BLaER1 treated with 17β-estradiol and CSF1 and Interleukin-3, amounts not matched to agents 10 nM and 100 nM (cell line): Measurements from ENCODE around the gene KCNJ1.

Experiments used
- H3K27ac ChIP-seq, 11 experiments: shearing (Covaris generic); formaldehyde crosslinking; 2 replicates each; pipeline ENCODE4 v1.8.1; 2022
- H3K27me3 ChIP-seq, 11 experiments: shearing (Covaris generic); formaldehyde crosslinking; 2 replicates each; pipeline ENCODE4 v1.8.1; 2022
- H3K36me3 ChIP-seq, 11 experiments: shearing (Covaris generic); formaldehyde crosslinking; 2 replicates each; pipeline ENCODE4 v1.8.1; 2022
- H3K4me1 ChIP-seq, 10 experiments: shearing (Covaris generic); formaldehyde crosslinking; 2 replicates each; pipeline ENCODE4 v1.8.1; 2022
- H3K4me2 ChIP-seq, 11 experiments: shearing (Covaris generic); formaldehyde crosslinking; 2 replicates each; pipeline ENCODE4 v1.8.1; 2022
- H3K4me3 ChIP-seq, 10 experiments: shearing (Covaris generic); formaldehyde crosslinking; 2 replicates each; pipeline ENCODE4 v1.8.1; 2022
- H3K9ac ChIP-seq, 11 experiments: shearing (Covaris generic); formaldehyde crosslinking; 2 replicates each; pipeline ENCODE4 v1.8.1; 2022
- H3K9me3 ChIP-seq, 11 experiments: shearing (Covaris generic); formaldehyde crosslinking; replicated peaks in 1 of 11; 2 replicates each; pipeline ENCODE4 v1.8.1; 2022
- H4K20me1 ChIP-seq, 11 experiments: shearing (Covaris generic); formaldehyde crosslinking; 2 replicates each; pipeline ENCODE4 v1.8.1; 2022
- Cebpa-rat ChIP-seq, 11 experiments: shearing (Covaris generic); IDR thresholded peaks; 2 replicates each; pipeline ENCODE4 v1.8.1; 2022

The KCNJ1 gene

GRCh38 chr11:128853559-128853958, 13.5 kb downstream of the KCNJ1 start:
- Histone ChIP-seq H3K27ac (no peak overlapping the region), H3K9ac (no peak overlapping the region), H3K4me2 (no peak overlapping the region), H3K4me1 (no peaks in the 10 kb centered on the region), H4K20me1 (no peaks in the 10 kb centered on the region; a peak in 1 of 22 replicates), H3K27me3 (no peaks in the 10 kb centered on the region), H3K4me3 (no peak overlapping the region), H3K36me3 (no peaks in the 10 kb centered on the region), H3K9me3 (no peaks in the 10 kb centered on the region)
- no peak for TF ChIP-seq Cebpa-rat (IDR thresholded peaks at IDR 0.05)

GRCh38 chr11:128852327-128853023, 14.6 kb downstream of the KCNJ1 start:
- TF ChIP-seq Cebpa-rat (IDR thresholded peaks at IDR 0.05), result no peak
- Histone ChIP-seq H4K20me1 (no peaks in the 10 kb centered on the region; a peak in 1 of 22 replicates), H3K36me3 (no peaks in the 10 kb centered on the region), H3K4me1 (no peaks in the 10 kb centered on the region), H3K9me3 (no peaks in the 10 kb centered on the region), H3K27me3 (no peaks in the 10 kb centered on the region), H3K9ac (no peak overlapping the region), H3K4me2 (no peak overlapping the region), H3K4me3 (no peak overlapping the region), H3K27ac (no peak overlapping the region)

- H3K27ac ChIP-seq, result no peak overlapping the region
Measured at GRCh38 chr11:128848815-128849455, 18.2 kb downstream of the KCNJ1 start.

GRCh38 chr11:128846985-128847384, 20.1 kb downstream of the KCNJ1 start:
- Histone ChIP-seq H3K27ac (no peak overlapping the region), H3K36me3 (no peaks in the 10 kb centered on the region), H3K27me3 (no peaks in the 10 kb centered on the region), H4K20me1 (no peaks in the 10 kb centered on the region; a peak in 1 of 22 replicates), H3K4me3 (no peak overlapping the region), H3K9ac (no peak overlapping the region), H3K9me3 (peaks cover 0 to 8% (median 0%) of the 10 kb centered on the region in 11 experiments; a peak in 2 of 22 replicates), H3K4me2 (no peak overlapping the region), H3K4me1 (peaks cover 29 to 40% (median 33%) of the 10 kb centered on the region in 10 experiments)
- no peak for TF ChIP-seq Cebpa-rat (IDR thresholded peaks at IDR 0.05)

More at GRCh38 chr11:128848815-128849455, 18.2 kb downstream of the KCNJ1 start:
- TF ChIP-seq Cebpa-rat (IDR thresholded peaks at IDR 0.05), result no peak
- no peak overlapping the region for H3K4me3 ChIP-seq
- no peaks in the 10 kb centered on the region for H3K36me3 ChIP-seq
- H3K9ac ChIP-seq, result no peak overlapping the region
- H3K9me3 ChIP-seq, result no peaks in the 10 kb centered on the region
- H4K20me1 ChIP-seq, result no peaks in the 10 kb centered on the region; a peak in 1 of 22 replicates
- H3K4me1 ChIP-seq, result peaks cover 11 to 21% (median 13%) of the 10 kb centered on the region in 10 experiments; a peak in 19 of 20 replicates
- H3K4me2 ChIP-seq, result no peak overlapping the region
- no peaks in the 10 kb centered on the region for H3K27me3 ChIP-seq

GRCh38 chr11:128845334-128845780, 21.7 kb downstream of the KCNJ1 start:
- no peak overlapping the region for H3K9ac ChIP-seq
- no peaks in the 10 kb centered on the region; a peak in 1 of 22 replicates for H4K20me1 ChIP-seq
- H3K27ac ChIP-seq, result no peak overlapping the region
- H3K36me3 ChIP-seq, result no peaks in the 10 kb centered on the region
- peak overlapping the region; percentile 17 to 74 (median 39); a peak in 17 of 22 replicates for H3K4me2 ChIP-seq
- H3K27me3 ChIP-seq, result no peaks in the 10 kb centered on the region
- H3K4me1 ChIP-seq, result peaks cover 44 to 56% (median 47%) of the 10 kb centered on the region in 10 experiments
- no peak overlapping the region for H3K4me3 ChIP-seq
- H3K9me3 ChIP-seq, result peaks cover 0 to 8% (median 0%) of the 10 kb centered on the region in 11 experiments; a peak in 2 of 22 replicates
- TF ChIP-seq Cebpa-rat (IDR thresholded peaks at IDR 0.05), result no peak

- no peaks in the 10 kb centered on the region for H4K20me1 ChIP-seq
- no peak overlapping the region for H3K27ac ChIP-seq
- H3K4me1 ChIP-seq, result peaks cover 44 to 60% (median 51%) of the 10 kb centered on the region in 10 experiments
- no peaks in the 10 kb centered on the region for H3K27me3 ChIP-seq
- H3K9me3 ChIP-seq, result peaks cover 0 to 18% (median 8%) of the 10 kb centered on the region in 11 experiments; a peak in 6 of 22 replicates
- no peak overlapping the region for H3K9ac ChIP-seq
- no peak for TF ChIP-seq Cebpa-rat (IDR thresholded peaks at IDR 0.05)
- no peaks in the 10 kb centered on the region; a peak in 1 of 22 replicates for H3K36me3 ChIP-seq
- H3K4me2 ChIP-seq, result peak overlapping the region; percentile 13 to 80 (median 69); a peak in 18 of 22 replicates
- H3K4me3 ChIP-seq, result no peak overlapping the region
Measured at GRCh38 chr11:128843198-128843785, 23.8 kb downstream of the KCNJ1 start.

GRCh38 chr11:128841461-128842072, 25.5 kb downstream of the KCNJ1 start:
- H3K4me3 ChIP-seq, result no peak overlapping the region
- H4K20me1 ChIP-seq, result no peaks in the 10 kb centered on the region
- H3K9ac ChIP-seq, result no peak overlapping the region
- H3K4me1 ChIP-seq, result peaks cover 59 to 74% (median 64%) of the 10 kb centered on the region in 10 experiments
- H3K27me3 ChIP-seq, result no peaks in the 10 kb centered on the region
- H3K9me3 ChIP-seq, result peaks cover 0 to 31% (median 9%) of the 10 kb centered on the region in 11 experiments; a peak in 10 of 22 replicates
- H3K27ac ChIP-seq, result peak overlapping the region in 8 of 11 experiments; percentile 3 to 63 (median 33); a peak in 10 of 22 replicates
- TF ChIP-seq Cebpa-rat (IDR thresholded peaks at IDR 0.05), result no peak
- H3K4me2 ChIP-seq, result peak overlapping the region; percentile 53 to 80 (median 72)
- H3K36me3 ChIP-seq, result no peaks in the 10 kb centered on the region; a peak in 1 of 22 replicates

GRCh38 chr11:128840783-128841182, 26.3 kb downstream of the KCNJ1 start:
- Histone ChIP-seq H3K9me3 (peaks cover 0 to 31% (median 9%) of the 10 kb centered on the region in 11 experiments; a peak in 10 of 22 replicates), H4K20me1 (no peaks in the 10 kb centered on the region), H3K36me3 (no peaks in the 10 kb centered on the region; a peak in 1 of 22 replicates), H3K4me2 (peak overlapping the region; percentile 53 to 80 (median 72)), H3K4me3 (no peak overlapping the region), H3K9ac (no peak overlapping the region), H3K27me3 (no peaks in the 10 kb centered on the region), H3K4me1 (peaks cover 65 to 81% (median 69%) of the 10 kb centered on the region in 10 experiments), H3K27ac (peak overlapping the region in 5 of 11 experiments; percentile 6 to 63 (median 44); a peak in 7 of 22 replicates)
- no peak for TF ChIP-seq Cebpa-rat (IDR thresholded peaks at IDR 0.05)
